ENCODE measurements around the gene GP1BA. TPM values are rescaled to one million over a fixed set of nuclear protein-coding genes. Genes with fewer than 3 reads are reported as not detected.

Gene GP1BA
- total RNA-seq, 4 donors from 2014 or later, result not detected

DNA sequence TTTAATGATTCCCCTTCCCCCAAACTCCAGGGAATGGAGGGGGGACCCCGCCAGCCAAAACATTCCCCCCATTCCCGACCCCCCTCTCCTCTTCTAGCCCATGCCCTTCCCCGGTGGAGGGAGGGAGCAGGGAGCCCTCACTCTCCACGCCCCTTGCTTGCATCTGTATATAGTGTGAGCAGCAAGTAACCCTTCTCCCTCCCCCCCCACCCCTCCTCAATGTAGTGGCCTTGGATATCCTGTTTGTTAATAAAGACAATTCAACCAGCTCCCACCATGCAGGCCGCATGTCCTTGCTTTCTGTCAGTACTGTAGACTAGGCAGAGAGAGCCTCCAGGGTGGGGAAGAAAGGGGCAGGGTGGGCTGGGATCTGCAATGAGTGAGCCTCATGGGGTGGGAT is 34.3 kb upstream of the GP1BA start:
- TF ChIP-seq, protein P1, sequence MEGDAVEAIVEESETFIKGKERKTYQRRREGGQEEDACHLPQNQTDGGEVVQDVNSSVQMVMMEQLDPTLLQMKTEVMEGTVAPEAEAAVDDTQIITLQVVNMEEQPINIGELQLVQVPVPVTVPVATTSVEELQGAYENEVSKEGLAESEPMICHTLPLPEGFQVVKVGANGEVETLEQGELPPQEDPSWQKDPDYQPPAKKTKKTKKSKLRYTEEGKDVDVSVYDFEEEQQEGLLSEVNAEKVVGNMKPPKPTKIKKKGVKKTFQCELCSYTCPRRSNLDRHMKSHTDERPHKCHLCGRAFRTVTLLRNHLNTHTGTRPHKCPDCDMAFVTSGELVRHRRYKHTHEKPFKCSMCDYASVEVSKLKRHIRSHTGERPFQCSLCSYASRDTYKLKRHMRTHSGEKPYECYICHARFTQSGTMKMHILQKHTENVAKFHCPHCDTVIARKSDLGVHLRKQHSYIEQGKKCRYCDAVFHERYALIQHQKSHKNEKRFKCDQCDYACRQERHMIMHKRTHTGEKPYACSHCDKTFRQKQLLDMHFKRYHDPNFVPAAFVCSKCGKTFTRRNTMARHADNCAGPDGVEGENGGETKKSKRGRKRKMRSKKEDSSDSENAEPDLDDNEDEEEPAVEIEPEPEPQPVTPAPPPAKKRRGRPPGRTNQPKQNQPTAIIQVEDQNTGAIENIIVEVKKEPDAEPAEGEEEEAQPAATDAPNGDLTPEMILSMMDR (IDR thresholded peaks at IDR 0.05 in 4 of 5, conservative IDR thresholded peaks at IDR 0.05 in 1 of 5), result no peak
- TF ChIP-seq POLR2A (IDR thresholded peaks at IDR 0.05), result no peak
- no peak for DNase-seq
- intact Hi-C loops (cut with DNase I; ENCODE audit: low total_unique reads), result no loop called here

DNA sequence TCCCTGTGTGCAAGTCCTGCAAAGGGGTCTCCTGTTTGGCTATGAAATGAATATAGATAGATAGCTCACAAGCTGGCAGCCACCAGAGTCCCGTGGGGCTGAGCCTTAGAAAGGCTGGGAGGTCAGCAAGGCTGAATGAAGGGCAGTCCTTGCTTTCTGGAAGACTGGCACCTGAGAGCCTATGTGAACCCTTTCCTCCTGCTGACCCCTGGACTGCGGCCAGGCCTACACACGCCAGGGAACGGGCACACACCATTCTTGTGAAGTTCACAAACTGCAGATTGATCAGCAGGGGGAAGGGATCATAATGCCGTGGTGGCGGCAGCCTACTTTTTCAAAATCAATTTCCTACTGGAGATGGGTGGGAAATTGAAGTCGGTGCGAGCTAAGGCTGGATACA is 33.7 kb upstream of the GP1BA start:
- H3K36me3 ChIP-seq, result peaks cover 0 to 38% of the 10 kb centered on the region in 2 donors
- intact Hi-C loops (cut with DNase I; ENCODE audit: low total_unique reads), result no loop called here
- TF ChIP-seq POLR2A (IDR thresholded peaks at IDR 0.05), result no peak
- TF ChIP-seq, protein P1 (IDR thresholded peaks at IDR 0.05 in 4 of 5, conservative IDR thresholded peaks at IDR 0.05 in 1 of 5), result no peak
- peaks cover 0 to 20% of the 10 kb centered on the region in 2 donors for H3K4me1 ChIP-seq
- DNase-seq (no peak), ATAC-seq (no peak)
- H3K27me3 ChIP-seq, result peaks cover 0 to 18% (median 4%) of the 10 kb centered on the region in 3 donors
- H3K27ac ChIP-seq, result no peak overlapping the region
- no peak overlapping the region for H3K4me3 ChIP-seq
- in situ Hi-C loops (cut with MboI; ENCODE audit: low sequenced_read_pairs in 4 of 4), result loop anchor here in 2 of 4 donors (25.0 kb wide), 1 partner anchor 111 kb away; the partner anchor contains the start of genes GLTPD2 (in 2 of the 2), PSMB6 (in 2 of the 2) and VMO1 (in 2 of the 2)
- H3K9me3 ChIP-seq, result no peaks in the 10 kb centered on the region

More for the DNA sequence above, 34.3 kb upstream of the GP1BA start:
- Histone ChIP-seq H3K36me3 (peaks cover 0 to 43% of the 10 kb centered on the region in 2 donors), H3K4me3 (no peak overlapping the region), H3K27ac (no peak overlapping the region), H3K27me3 (peaks cover 0 to 18% (median 4%) of the 10 kb centered on the region in 3 donors), H3K4me1 (peaks cover 0 to 14% of the 10 kb centered on the region in 2 donors), H3K9me3 (no peaks in the 10 kb centered on the region)
- ATAC-seq, result no peak
- in situ Hi-C loops (cut with MboI; ENCODE audit: low sequenced_read_pairs in 4 of 4), result loop anchor here in 2 of 4 donors (25.0 kb wide), 1 partner anchor 110 kb away; the partner anchor contains the start of genes GLTPD2 (in 2 of the 2), PSMB6 (in 2 of the 2) and VMO1 (in 2 of the 2)

DNA sequence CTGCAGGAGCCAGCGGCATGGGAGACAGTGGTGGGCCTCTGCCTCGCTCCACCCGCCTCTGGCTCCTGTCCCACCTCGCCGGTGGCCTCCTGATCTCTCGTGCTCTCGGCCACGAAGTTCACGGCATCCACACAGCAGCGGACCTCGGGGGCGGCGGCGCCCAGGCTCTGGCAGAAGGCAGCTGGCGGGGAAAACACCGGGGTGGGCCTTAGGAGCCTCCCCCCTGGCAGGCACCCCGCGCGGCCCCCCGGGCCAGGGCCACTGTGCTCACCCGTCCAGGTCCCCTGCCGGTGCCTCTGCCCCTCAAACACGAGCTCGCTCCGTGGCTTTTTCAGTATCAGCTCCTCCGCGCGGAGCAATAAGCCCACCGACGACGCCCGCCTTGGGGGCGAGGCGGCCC is 33.1 kb upstream of the GP1BA start:
- ATAC-seq (no peak), DNase-seq (no peak)
- no peak for TF ChIP-seq POLR2A (IDR thresholded peaks at IDR 0.05)
- TF ChIP-seq, protein P1 (IDR thresholded peaks at IDR 0.05 in 4 of 5, conservative IDR thresholded peaks at IDR 0.05 in 1 of 5), result no peak
- Histone ChIP-seq H3K36me3 (peaks cover 0 to 32% of the 10 kb centered on the region in 2 donors), H3K27me3 (peaks cover 0 to 18% (median 4%) of the 10 kb centered on the region in 3 donors), H3K9me3 (no peaks in the 10 kb centered on the region), H3K4me3 (peak overlapping the region; percentile 44 to 57 (median 54)), H3K4me1 (peaks cover 0 to 22% of the 10 kb centered on the region in 2 donors), H3K27ac (no peak overlapping the region)
- in situ Hi-C loops (cut with MboI; ENCODE audit: low sequenced_read_pairs in 4 of 4) (loop anchor here in 2 of 4 donors (25.0 kb wide), 1 partner anchor 112 kb away; the partner anchor contains the start of genes GLTPD2 (in 2 of the 2), PSMB6 (in 2 of the 2) and VMO1 (in 2 of the 2)), intact Hi-C loops (cut with DNase I; ENCODE audit: low total_unique reads) (no loop called here)

DNA sequence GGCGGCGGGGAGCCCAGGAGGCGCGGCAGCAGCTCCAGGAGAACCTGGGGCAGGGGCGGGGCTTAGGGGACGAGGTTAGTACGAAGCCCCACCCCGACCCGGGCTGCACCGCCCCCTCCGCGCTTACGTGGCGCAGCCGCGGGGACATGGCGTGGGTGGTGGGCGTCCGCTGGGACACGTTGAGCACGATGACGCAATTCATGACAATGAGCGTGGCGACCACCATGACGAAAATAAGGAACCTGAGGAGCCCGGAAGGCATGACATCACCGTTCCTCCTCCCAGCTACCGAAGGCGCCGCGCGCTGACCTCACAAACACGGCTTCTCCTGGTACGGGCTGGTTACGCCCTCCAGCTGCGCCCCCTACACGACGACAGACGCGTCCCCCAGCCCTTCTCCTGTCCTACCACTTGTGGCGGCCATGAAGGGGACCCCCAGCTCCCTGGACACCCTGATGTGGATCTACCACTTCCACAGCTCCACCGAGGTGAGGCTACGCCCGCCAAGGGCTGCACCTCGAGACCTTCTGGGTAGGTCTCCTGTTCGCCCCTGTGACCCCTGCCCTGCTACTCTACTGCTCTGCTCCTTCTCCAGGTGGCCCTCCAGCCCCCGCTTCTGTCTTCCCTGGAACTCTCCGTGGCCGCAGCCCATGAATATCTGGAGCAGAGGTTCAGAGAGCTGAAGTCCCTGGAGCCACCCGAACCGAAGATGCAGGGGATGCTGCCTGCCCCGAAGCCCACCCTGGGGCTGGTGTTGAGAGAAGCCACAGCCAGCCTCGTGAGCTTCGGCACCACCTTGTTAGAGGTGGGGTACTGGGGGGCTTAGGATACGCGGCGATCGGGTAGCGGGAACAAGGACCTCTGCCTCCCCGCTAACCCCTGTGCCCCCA is 32.5 kb upstream of the GP1BA start, which contains the start of gene C17orf107:
C17orf107 (plus strand) TSS at position 196 of the 890 bp plus-strand sequence; CDS start at position 423, 227 bp downstream.
- in situ Hi-C loops (cut with MboI; ENCODE audit: low sequenced_read_pairs in 4 of 4), result loop anchor here in 2 of 4 donors (25.0 kb wide), 1 partner anchor 112 kb away; the partner anchor contains the start of genes GLTPD2 (in 2 of the 2), PSMB6 (in 2 of the 2) and VMO1 (in 2 of the 2)
- intact Hi-C loops (cut with DNase I; ENCODE audit: low total_unique reads), result no loop called here
- H3K27ac ChIP-seq, result no peak within 1 kb of the TSS
- TF ChIP-seq, protein P1 (IDR thresholded peaks at IDR 0.05 in 4 of 5, conservative IDR thresholded peaks at IDR 0.05 in 1 of 5), result no peak
- no peak for TF ChIP-seq POLR2A (IDR thresholded peaks at IDR 0.05)
- H3K36me3 ChIP-seq, result peaks cover 0 to 25% of the 10 kb centered on the region in 2 donors
- H3K9me3 ChIP-seq, result no peaks in the 10 kb centered on the region
- peaks cover 0 to 22% of the 10 kb centered on the region in 2 donors for H3K4me1 ChIP-seq
- DNase-seq, result peak in 1 of 2 donors; percentile 45
- peaks cover 0 to 18% (median 4%) of the 10 kb centered on the region in 3 donors for H3K27me3 ChIP-seq
- ATAC-seq, result peak in 1 of 2 donors; percentile 21
- H3K4me3 ChIP-seq, result peak within 1 kb of the TSS; percentile 44 to 57 (median 54)
